Measurements from ENCODE around the gene PHF13.

DNA sequence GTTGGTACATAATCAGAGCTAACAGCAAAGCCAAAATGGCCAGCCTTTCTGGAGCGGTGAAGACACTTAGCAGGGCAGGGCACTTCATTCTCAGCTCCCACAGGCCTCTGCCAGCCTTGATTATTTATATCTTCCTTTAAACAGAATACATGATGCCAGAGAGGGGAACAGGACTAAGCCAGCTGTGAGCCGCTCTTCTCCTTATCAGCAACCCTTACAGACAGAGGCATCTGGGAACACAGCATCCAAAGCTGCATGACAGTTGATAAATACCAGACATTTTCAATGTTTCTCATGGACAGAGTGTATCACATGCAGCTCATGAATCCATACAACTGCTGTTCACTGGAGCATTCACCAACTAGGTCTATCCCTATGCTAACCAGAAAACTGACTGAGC is 59.0 kb downstream of the PHF13 start:
- TF ChIP-seq CTCF (IDR thresholded peaks at IDR 0.05) (no peak), POLR2A (IDR thresholded peaks at IDR 0.05) (no peak), POLR2AphosphoS5 (IDR thresholded peaks at IDR 0.05) (no peak)

All from prostate gland (tissue), 2 donors.